HG02884 (cell line): ENCODE measurements around the gene THOC6.

Experiments used
- ATAC-seq: cut with Tn5 transposase; IDR thresholded peaks from one replicate; pipeline ENCODE4 v1.9.1; 2021; ENCODE audit warnings: mild to moderate bottlenecking, moderate library complexity; ENCODE audit not compliant: unreplicated experiment

Gene THOC6

DNA sequence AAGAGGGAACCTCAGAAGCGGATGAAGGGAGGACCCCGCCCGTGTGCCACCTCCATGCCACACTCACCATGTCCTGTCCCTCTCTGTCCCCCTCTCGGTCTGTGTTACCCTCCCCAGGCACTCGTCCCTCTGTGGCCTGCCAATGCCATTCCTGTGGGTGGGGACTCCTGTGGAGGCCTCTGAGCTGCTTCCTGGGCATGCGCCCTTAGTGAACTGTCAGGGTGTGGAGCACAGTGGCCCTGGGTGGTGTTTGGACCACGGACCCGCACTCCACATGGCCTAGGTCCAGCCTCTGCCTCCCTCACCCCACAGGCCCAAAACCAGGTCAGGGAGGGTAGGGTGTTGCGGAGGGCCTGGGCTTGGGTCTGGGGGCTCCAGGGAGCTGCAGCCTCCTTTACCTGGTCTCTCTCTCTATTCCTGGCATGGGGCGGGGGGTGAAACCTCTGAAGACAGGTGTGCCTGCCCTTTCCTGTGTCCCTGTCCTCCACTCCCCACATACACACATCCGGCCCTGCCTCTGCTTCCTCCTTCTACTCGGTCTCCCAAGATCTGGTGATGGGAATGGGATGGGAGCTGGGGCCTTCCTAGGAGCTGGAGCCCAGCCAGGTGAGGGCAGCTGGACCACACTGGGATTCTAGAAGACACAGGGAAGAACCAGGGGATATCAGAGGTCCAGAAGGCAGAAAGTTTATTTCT, 32.1 kb upstream of the THOC6 start:
- ATAC-seq: no peak

DNA sequence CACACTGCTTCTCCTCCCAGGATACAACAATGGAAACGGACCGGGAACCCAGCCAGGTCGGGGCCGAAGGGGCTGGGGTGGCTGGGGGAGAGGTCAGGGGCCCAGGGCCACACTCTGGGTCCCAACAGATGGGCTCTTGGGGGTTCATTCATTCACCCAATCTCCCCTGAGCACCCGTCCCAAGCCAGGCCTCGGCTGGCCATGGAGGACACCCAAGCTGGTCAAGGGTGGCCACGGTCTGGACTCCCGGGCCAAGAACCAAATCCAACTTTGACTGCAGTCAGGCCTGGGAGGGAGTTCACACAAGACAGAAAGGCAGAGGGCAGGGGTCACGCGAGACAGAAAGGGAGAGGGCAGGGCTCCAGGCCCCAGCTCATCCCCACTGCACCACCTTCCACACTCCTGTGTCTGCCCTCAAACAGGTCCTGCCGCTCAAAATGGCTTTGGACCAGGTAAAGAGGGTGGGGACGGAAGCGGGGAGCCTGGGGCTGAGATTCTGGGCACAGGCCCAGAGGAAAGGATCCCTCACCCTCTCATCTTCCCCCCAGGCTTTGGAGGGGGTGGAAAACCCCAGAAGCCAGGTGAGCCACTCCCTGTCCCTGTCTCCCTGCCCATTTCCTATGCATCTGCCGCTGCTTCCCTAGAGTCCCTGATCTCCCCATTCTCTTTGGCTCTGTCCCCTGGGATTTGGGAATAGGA, 31.3 kb upstream of the THOC6 start:
- no peak for ATAC-seq

DNA sequence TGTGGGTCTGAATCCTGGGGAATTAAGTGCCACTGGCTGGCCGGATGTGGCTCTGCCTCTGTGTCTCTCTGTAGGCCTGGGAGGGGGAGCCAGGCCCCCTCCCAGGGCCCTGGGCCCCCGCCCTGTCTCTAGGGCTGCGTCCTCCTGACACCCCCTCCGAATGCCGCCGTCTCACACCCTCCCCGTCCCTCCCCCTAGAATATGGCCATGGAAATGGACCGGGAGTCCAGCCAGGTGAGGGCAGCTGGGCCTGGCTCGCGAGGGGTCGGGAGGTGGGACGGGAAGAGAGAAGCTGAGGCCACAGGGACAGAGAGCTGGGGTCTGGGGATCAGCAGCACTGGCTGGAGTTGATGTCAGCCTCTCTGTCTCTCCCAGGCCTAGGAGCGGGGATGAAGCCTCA, 27.5 kb upstream of the THOC6 start:
- no peak for ATAC-seq

DNA sequence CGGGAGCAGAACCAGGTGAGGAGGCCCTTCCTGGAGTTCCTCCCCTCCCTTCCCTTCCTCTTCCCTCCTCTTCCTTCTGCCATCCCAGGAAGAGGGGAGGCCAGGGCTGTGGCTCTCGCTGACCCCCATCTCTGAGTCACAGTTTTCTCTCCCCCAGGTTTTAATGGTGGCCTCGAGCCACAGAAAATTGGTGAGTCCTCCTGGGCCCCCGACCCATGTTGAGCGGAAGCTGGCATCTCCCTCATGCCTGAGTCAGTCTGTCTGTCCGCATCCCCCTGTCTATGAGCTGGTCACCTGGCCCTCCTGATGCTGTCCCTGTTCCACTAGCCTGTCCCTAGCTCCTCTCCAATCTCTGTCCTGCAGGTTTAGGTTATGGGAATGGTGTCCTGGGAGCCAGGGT, 23.9 kb upstream of the THOC6 start:
- no peak for ATAC-seq

DNA sequence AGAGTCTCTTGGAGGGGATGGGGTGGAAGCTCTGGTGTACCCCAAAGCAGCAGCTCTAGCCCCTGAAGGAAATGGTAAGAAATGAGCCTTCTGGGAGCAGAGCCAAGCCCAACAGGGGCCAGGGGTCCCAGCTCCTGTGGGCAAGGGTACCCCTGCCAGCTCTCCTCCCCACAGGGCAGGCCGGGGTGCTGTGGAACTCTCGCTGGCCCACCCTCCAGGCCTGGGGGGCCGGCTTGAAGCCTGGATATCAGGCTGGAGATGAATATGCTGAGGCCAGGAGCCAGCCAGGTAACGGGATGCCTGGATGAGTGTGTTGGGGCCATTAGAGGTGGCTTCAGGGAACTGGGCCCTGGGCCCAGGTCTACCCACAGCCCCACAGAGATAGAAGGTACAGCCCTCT, 23.3 kb upstream of the THOC6 start:
- no peak for ATAC-seq

DNA sequence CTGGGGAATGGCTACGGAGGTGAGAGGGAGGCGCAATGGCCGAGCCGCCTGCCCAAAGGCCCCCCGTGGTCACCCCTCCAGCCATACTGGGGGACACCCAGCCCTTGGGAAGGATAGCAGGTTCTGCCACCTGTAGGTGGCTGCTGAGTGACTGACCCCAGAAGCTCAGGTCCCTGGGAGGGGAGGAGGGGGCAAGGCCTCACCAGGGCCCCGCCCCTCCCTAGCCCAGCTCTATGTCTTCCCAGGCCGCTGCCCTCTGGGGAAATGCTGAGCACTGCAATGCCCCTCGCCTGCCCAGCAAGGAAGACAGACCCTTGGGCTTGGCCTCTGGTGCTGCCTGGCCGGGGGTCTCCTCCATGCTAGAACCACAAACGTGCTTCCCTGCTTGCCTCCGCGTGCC, 22.5 kb upstream of the THOC6 start:
- no peak for ATAC-seq

DNA sequence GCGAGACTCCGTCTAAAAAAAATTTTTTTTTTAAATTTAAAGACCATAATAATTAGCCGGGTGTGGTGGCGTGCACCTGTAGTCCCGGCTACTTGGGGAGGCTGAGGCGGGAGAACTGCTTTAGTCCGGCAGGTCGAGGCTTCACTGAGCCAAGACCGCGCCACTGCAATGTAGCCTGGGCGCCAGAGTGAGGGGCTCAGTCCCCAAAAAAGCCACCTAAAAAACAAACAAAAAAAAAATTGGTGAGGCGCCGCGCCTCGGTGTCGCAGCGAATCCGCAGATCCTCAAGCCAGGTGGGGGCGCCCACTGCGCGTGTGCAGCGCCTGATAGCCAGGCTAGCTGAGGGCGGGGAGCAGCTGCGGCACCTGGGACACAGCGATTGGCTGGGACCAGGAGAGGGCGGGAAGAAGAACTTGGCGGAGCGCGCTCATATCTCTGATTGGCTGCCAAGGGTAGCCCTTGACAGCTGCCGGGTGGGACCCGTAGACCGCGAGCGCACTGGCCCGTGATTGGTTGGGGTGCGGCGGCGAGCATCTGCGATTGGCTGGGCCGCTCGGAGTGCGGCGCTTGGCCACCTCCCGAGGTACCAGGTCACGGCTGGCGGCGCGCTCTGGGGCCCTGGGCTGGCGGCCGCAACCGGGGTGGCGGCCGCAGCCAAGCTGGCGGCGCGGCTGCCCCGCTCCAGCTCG, 20.1 kb upstream of the THOC6 start:
- ATAC-seq: peak; percentile 96

DNA sequence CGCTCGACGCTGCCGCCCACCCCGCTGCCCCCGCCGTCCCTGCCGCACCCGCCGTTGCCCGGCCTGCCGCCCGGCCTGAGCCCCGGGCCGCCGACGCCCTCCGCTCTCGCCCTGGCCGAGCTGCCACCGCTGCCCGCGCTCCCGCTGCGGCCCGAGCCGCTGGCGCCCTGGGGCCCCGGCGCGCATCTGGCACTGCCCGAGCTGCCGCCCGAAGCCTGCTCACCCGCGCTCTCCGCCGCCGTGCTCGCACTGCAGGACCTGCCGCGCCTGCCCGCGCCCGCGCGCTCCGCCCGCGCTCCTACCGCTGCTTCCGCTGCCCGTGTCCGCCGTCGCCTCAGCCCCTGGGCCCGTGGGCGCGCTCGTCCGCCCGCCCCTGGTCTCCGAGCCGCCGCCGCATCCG, 19.5 kb upstream of the THOC6 start:
- ATAC-seq: no peak

DNA sequence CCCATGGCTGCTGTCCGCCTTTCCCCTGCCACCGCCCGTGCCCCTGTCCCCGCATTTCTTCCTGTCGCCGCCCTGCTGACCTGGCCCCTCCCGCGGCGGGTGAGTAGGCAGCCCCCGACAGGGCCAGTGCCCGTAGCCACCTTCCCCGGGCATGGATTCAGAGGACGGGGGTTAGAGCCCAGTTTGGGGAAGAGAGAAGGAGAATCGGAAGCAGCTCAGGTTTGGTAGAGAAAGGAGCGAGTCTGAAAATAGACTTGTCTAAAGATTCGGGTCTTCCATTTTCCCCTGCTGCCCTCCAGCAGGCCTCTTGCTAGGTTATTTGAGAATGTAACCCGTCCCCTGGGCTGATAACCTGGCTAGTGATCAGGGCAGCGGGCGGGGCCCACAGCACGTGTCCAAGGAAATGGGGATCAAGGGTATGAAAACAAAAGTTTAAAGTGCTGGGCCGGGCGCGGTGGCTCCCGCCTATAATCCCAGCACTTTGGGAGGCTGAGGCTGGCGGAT, 19.0 kb upstream of the THOC6 start:
- no peak for ATAC-seq

DNA sequence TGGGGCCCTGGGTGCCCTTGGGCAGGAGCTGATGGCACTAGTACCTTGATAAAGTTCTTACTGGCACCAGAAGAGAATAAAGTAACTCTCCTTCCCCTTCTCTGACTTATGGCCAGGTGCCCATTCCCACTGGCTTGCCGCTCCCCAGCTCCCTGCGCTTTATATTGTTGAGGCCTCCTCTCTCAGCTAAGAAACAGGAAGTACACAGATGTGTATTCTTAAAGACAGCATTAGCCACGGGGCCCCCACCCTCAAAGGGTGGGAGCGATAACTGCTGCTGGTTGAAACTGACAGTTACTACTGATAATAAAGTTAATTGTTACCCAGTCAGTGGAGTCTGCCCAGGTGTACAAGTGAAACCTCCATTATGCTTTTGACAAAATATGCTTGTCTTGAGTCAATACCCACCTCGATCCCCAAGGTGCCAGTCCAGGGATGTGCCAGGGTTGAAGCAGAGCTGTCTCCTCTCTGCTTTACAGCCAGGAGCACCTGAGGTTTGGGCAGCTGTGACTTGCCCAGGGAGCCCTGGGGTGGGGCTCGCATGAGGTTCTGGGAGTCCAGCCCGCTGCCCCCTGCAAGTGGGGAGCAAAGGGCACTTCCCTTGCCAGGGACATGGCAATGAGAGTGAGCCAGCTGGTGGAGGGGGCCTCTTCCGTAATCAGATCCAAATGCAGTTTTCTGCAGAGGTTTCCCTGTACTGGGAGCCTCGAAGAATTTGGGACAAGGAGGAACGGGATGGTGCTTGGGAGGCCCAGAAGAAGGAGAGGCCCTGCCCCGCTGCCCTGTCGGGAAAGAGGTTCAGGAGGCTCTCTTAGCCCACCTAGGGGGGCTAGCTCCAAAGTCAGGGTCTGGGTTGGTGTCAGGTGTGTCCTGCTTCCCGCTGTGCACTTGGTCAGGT, 16.5 kb upstream of the THOC6 start:
- no peak for ATAC-seq

DNA sequence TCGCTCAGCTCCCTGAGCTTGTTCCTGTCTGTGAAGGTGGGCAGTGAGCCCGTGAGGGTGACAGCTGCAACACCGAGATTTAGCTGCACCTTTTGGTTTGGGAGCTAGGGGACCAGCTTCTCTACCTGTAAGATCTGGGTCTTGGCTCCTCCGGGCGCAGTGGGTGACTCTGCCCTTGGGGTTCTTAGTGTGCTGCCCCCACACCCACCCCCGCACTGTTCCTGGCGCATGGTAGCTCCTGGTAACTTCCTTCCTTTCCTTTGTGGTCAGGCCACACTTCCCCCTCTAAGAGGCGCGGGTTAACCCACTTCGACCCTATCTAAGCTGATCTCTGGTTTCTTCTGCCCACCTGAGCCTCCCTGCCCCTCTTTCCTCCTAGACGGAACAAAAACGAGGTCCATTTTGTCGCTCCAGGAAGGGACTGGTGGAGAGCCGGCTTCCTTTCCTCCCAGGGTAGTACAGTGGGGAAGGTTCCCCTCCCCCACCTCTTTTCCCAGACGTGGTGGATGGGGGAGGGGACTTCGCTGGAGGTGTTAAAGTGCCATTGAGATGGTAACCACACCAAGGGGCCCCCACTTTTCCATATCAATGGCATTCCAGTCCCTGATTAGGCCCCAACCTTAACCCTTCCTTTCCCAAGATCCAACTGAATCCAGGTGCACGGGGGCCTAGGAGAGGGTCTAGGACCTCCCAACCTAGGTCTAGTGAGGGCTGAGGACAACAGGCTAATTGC, 15.7 kb upstream of the THOC6 start:
- no peak for ATAC-seq

DNA sequence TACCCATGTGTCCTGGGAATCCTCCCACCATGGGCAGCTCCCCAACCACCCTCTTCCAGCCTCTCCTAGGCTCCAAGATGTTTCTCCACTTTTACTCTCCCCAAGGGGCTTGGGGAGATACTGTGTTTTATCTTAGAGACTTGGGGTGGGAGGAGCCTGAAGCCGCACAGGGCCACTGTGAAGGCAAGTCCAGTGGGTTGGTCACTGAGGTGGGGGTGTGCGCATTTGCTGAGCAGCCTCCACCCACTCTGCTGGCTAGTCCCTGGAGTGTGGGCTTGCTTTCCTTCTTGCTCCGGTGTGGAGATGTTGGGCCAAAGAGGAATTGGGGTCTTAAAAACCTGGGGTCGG, 15.2 kb upstream of the THOC6 start:
- no peak for ATAC-seq

DNA sequence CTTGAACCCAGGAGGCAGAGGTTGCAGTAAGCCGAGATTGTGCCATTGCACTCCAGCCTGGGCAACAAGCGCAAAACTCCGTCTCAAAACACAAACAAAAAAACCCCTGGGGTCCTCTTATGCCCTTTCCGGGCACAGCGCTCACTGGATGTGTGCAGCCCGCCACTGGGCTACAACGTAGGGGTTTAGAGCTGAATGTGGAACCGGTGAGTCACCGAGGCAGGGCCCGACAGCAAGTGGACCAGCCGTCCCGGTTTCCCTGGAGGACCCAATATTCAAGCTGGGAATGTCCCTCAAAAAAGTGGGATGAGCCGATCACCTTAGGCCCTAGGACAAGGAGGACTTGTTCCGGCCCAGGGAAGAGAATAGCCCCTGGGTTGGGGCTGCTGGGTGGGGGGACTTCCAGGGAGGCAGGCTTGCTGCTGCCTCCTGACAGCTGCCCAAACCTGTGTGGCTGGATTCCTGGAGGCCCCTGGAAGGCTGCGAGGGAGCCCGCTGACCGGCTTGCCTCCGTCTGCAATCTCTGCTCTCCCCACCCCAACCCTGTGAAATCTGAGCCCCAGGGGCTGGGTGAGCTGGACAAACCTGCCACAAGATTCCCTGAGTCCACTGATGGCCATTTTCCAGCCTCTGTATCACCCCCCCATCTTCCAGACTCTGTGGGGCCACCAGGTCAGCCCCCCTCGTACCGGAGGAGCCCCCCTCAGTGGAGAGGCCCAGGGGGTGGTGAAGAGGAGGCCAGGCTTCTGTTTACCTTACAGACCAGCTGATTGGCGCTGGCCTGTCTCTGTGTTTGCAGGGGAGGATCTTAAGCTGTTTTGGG, 14.1 kb upstream of the THOC6 start:
- ATAC-seq: no peak

DNA sequence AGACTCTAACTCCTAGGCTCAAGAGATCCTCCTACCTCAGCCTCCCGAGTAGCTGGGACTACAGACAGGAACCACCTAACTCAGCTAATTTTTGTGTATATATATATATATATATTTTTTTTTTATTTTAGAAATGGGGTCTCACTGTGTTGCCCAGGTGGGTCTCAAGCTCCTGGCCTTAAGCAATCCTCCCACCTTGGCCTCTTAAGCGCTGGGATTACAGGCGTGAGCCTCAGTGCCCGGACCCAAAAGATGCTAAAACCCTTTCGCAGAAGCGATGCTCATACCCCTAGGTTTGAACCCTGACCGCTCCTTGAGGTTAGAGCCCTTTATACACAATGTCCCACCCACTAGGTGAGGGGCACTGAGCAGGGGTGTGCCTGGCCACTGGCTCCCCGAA, 13.3 kb upstream of the THOC6 start:
- ATAC-seq: no peak

DNA sequence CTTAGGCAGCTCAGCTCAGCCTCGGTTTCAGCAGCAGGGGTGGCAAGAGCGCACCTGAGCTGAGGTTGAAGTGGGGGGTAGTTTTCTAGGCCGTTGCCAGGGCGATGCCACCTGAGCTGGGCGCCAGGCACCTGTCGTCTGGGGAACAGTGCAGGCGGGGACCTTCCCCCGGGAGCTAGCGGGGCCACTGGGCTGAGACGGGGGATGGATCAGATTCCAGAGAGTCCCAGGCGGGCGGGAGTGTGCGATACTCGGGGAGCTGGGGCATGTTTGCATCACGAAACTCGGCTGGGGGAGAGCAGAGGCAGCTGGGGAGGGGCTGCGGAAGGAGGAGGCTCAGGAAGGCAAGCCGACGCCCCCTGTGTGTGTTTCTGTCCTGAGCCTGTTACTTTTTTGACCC, 11.6 kb upstream of the THOC6 start:
- no peak for ATAC-seq

DNA sequence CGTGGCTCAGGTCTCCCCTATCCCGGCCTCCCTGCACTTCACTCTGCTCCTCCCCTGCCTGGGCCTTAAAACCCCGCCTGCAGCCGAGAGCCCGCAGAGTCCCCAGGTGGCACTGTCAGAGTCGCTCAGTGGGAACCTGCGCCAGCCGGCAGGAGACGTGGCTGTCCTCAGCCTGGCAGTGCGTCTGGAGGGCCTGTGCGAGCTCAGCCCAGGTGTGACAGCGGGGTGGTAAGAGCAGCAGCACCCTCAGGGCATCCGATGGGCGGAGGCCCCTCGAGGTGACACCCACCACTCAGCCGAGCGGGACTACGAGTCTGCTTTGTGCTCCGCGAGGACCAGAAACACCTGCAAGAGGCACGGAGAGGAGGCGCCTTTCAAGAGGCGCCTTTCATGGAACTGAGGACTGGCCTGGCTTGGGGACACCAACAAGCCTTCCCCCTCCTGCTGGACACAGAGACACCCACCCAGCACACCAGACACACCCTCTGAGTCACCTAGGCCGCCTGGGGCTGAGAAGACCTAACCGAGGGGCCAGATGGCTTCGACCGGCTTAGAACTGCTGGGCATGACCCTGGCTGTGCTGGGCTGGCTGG, 10.9 kb upstream of the THOC6 start, which contains the start of gene CLDN9:
Gene CLDN9, plus strand, starts transcription at position 96 of the 593 bp plus-strand sequence. Its CDS starts 440 bp downstream, at position 536.
- no peak for ATAC-seq

DNA sequence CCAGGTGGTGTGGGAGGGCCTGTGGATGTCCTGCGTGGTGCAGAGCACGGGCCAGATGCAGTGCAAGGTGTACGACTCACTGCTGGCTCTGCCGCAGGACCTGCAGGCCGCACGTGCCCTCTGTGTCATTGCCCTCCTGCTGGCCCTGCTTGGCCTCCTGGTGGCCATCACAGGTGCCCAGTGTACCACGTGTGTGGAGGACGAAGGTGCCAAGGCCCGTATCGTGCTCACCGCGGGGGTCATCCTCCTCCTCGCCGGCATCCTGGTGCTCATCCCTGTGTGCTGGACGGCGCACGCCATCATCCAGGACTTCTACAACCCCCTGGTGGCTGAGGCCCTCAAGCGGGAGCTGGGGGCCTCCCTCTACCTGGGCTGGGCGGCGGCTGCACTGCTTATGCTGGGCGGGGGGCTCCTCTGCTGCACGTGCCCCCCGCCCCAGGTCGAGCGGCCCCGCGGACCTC, 10.3 kb upstream of the THOC6 start:
- ATAC-seq: no peak

DNA sequence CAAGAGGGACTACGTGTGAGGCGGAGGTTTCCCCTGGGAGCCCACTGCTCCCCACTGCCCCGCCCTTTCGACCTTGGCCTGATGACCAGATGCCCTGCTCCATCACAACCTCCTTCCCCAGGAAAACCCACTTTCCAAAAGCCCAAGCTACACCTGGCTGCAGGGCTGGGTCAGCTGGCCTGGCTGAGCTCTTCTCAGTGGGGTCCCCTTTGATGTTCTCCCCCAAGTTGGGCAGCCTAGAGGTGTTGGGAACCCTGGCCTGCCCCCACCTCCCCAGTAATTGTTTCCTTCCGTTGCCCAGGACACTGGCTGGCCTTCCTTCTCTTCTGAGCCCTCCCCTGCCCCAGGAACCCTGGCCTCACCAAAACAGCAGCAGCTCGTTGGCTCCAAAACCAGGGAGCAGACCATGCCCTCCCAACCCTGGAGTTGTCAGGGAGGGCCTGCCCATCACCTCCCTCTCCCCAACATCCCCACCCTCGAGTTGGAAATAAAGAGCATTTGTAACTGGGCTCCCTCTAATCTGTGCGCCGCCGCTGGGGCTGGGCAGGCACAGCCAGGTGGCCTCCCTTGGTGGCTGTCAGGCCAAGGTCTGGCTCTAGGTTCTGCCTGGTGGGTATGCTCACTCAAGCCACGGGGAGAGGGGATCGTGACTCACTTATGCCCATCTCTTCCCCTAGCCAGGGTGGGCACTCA, 9.7 kb upstream of the THOC6 start:
- no peak for ATAC-seq
